ENCODE measurements around the gene STUM.

GRCh38 chr1:226627050-226627755 lies 78.6 kb downstream of the STUM start:
- TF ChIP-seq CTCF (IDR thresholded peaks at IDR 0.05) (no peak), POLR2A (IDR thresholded peaks at IDR 0.05) (no peak)

Data from right lobe of liver (tissue), 4 donors.